CD4-positive, alpha-beta T cell treated with Interleukin-4 for 1 hour (primary cell): ENCODE results near the gene COL6A1.

Experiments
- DNase-seq, 2 donors: peaks; one replicate each; pipeline ENCODE4 v3.0.0-alpha.2; 2020 to 2022

COL6A1 gene, protein sequence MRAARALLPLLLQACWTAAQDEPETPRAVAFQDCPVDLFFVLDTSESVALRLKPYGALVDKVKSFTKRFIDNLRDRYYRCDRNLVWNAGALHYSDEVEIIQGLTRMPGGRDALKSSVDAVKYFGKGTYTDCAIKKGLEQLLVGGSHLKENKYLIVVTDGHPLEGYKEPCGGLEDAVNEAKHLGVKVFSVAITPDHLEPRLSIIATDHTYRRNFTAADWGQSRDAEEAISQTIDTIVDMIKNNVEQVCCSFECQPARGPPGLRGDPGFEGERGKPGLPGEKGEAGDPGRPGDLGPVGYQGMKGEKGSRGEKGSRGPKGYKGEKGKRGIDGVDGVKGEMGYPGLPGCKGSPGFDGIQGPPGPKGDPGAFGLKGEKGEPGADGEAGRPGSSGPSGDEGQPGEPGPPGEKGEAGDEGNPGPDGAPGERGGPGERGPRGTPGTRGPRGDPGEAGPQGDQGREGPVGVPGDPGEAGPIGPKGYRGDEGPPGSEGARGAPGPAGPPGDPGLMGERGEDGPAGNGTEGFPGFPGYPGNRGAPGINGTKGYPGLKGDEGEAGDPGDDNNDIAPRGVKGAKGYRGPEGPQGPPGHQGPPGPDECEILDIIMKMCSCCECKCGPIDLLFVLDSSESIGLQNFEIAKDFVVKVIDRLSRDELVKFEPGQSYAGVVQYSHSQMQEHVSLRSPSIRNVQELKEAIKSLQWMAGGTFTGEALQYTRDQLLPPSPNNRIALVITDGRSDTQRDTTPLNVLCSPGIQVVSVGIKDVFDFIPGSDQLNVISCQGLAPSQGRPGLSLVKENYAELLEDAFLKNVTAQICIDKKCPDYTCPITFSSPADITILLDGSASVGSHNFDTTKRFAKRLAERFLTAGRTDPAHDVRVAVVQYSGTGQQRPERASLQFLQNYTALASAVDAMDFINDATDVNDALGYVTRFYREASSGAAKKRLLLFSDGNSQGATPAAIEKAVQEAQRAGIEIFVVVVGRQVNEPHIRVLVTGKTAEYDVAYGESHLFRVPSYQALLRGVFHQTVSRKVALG

GRCh38 chr21:45981151-45982091 is at the start of gene COL6A1:
Gene COL6A1 (plus strand): TSS chr21:45981770. CDS start chr21:45981851, 81 bp downstream.
- peak; percentile 57 to 59 for DNase-seq

GRCh38 chr21:45932922-45933502 is 48.6 kb upstream of the COL6A1 start:
- DNase-seq = no peak

DNA sequence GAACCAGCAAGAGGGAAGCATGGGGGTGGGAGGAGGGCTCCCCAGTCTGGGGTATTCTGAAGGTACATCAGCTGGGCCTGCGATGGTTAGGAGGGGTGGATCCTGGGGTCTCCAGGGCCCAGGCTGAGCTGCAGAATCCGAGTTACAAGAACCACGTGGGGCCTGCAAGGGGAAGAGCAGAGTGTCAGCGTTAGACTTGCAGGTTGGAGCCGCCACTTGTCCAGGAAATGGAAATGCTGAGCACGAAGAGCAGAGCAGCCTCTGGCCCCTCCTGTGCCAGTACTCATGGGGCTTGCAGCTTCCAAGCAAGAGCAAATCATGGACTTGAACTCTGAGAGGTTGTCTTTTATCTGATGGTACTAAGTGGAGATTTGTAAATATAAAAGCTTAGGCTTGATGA is 47.5 kb upstream of the COL6A1 start:
- DNase-seq = no peak

DNA sequence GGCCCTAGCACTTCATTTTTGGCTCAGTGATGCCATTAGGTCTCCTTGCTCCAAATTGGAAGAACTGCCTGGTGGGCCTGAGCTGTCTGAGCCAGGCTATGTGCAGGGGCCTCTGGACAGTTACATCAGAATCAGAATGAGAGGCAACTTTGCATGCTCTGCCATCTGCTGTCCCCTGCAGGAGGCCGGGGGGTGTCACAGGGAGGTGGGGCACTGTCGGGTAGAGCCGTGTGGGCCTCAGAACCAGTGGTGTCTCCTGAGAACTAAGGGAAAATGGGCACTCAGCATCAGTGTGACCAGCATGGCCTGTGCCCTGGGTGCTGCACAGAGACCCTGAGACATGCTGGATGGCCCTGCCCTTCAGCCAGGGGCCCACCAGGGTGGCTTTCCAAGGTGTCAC is 47.0 kb upstream of the COL6A1 start:
- no peak for DNase-seq

- no peak for DNase-seq
These were observed 45.9 kb upstream of the COL6A1 start for GRCh38 chr21:45935628-45936027.

- no peak for DNase-seq
These were observed 43.7 kb upstream of the COL6A1 start for GRCh38 chr21:45937721-45938452.

DNA sequence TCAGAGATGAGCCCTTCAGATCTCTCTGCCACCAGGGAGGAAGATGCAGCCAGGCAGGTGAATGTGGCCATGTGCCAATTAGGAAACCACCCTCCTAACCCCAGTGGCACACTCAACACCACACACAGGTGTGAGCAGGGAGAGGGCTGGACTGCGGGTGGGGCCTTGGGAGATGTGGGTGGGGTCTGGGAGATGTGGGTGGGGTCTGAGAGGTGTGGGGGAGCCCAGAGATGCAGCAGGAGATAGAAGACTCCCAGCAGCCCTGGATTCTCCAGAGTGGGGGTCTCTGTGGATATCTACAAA is 43.2 kb upstream of the COL6A1 start:
- no peak for DNase-seq

- DNase-seq = no peak
These were observed 42.6 kb upstream of the COL6A1 start for GRCh38 chr21:45938811-45939520.

DNA sequence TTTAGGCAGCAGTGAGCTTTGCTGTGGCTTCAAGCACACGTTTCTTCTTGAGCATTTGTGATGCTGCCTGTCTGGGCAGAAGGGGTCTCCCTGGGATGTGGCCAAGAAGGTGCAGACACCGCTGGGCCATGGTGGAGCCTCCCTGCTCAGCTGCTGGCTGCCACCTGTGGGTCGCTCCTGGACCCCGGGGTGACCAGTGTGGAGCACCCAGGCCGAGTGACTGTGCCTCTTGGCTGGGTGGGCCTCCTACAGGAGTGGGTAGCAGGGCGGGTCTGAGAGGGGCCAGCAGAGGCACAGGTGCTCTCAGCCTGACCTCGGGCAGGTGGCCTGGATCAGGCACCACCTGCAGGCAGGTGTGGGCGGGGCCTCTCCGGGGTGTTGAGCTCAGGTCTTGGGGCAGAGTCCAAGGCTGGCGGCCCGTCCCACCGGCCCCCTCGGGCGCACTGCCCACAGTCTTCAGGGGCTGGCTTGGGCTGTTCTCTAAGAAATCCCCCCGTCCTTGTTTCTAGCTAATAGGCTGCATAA is 42.0 kb upstream of the COL6A1 start:
- no peak for DNase-seq

DNA sequence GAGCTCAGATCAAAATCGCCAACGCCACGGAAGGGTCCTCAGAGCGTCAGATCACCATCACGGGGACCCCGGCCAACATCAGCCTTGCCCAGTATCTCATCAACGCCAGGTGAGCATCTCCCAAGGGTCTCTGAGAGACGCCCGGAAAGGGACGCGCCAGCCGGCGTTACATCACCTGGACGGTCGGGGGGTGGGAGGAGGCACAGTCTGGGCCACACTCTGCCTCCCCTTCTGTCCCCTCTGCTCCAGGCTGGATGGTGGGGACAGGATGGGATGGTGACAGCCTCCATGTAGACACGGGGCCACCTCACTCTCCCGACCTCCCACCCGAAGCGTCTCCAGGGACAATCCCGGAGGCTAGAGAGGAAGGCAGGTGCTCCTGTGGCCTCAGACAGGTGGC is 41.5 kb upstream of the COL6A1 start:
- DNase-seq = no peak

GRCh38 chr21:45940621-45941337 is 40.8 kb upstream of the COL6A1 start:
- no peak for DNase-seq

DNA sequence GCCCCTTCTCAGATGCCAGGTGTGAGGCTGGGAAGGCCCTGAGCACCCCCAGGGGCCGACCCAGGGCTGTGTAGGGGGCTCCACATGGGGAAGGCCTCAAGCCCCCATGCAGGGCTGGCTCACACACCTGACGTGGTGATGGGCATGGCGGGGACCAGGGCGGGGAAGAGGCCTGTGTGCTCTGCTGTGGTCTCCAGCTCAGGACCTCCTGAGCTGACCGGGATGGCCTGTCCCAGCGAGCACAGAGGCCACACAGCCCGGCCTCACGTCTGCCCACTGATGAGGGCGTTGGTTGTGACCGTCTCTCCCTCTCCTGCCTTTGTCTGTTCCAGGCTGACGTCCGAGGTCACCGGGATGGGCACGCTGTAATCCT is 40.2 kb upstream of the COL6A1 start:
- no peak for DNase-seq

DNA sequence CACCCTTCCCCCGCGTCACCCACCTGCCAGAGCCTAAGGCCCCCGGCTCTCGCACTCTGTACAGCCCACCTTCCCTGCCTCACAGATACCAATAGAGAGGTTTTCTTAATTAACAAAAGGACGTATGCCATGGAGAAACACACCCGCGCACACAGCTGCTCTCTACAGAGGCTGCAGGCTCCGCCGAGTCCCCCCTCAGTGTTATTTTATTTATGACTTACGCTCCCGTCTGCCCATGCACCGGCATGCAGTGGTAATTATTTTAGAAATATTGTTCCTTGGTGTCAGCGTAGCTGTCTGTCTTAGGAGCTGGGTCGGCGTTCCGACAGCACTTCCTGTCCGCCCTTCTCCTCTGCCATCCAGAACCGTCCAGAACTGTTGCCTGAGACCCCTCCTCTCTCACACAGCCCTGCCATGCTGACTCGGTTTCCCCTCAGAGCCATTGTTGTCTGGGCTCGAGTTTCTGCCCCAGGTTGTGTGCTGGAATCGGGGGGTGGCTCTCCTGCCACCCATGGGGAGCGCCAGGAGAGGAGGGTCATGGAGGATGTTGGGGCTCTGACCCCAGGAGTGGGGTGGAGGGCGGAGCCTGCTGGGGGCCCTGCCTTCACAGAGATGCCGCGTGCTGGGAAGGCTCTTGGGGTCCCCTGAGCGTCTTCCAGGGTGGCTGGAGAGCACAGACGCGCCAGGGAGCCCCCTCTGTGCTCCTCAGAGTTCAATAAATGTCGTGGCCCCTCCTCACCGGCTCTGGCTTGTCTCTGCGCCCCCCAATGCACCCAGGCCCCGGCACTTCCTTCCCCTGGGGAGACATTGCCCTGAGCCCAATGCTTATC is 39.6 kb upstream of the COL6A1 start:
- no peak for DNase-seq

DNA sequence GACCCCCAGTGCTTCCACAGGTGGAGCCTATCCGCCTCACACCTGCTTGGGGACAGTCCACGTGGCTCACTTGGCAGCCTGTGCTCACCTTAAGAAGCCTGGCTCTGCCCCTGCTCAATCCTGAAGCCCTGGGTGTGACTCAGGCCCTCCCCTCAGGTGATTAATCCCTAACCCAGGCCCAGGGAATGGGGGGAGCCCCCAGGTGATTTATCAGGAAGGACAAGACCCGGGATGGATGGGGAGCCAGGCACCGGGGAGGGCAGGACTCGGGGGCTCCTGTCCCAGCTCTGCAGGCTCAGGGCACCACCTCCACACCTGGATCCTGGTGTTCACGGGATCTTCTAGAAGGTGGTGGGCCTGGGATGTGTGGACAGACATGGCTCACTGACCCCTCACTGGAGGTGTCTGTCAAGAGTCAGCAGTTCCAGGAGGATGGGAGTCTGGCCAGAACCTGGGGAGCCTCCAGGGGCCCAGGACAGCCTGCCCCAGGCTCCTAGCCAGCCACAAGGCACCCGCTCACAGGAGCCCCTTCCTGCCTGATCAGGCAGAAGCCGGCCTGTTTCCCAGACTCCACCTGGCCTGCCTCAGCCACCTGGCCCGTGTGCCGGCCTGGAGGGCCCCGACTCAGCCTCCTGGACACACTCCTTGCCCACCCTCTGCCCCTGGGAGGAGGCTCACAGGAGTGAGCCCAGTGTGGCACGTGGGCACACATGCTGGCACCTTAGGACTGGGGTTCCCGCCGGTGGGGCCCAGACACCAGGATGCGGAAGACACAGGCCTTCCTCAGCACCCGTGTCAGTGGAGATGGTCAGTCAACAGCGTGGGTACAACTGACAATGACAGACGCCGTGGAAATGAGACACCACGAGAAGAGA is 38.6 kb upstream of the COL6A1 start:
- DNase-seq = no peak

- no peak for DNase-seq
These were observed 37.7 kb upstream of the COL6A1 start for GRCh38 chr21:45943630-45944540.

GRCh38 chr21:45944601-45945000 is 37.0 kb upstream of the COL6A1 start:
- no peak for DNase-seq
